Naive B cell (primary cell): ENCODE measurements around the gene SPIB. TPM values are rescaled to one million over a fixed set of nuclear protein-coding genes. Genes with fewer than 3 reads are reported as not detected.
"Not testable (repeated sequence)": the region's sequence is repeated elsewhere in the genome, so short reads cannot be mapped to it uniquely, and the experiment has no call there.

Source experiments
- ATAC-seq, 2 donors: fragments of 150-1000 bp; cut with Tn5 transposase; 2 replicates each; pipeline ENCODE4 v1.10.0; 2021; ENCODE audit warnings: low read depth in 2 of 2, mild to moderate bottlenecking in 2 of 2, moderate library complexity in 2 of 2
- DNase-seq: peaks from one replicate; pipeline ENCODE4 v3.0.0; 2022
- H3K27ac Mint-ChIP-seq, 6 donors: one replicate each; pipeline ENCODE4 v1.8.0; 2020 to 2022; ENCODE audit warnings: mild to moderate bottlenecking in 6 of 6, mixed read lengths in 6 of 6, moderate library complexity in 5 of 6, inconsistent platforms in 2 of 6
- H3K27me3 Mint-ChIP-seq, 3 donors: one replicate each; pipeline ENCODE4 v1.8.0; 2021 to 2022; ENCODE audit warnings: mixed read lengths in 3 of 3, mild to moderate bottlenecking in 1 of 3
- H3K36me3 Mint-ChIP-seq, 2 donors: one replicate each; pipeline ENCODE4 v1.8.0; 2020 to 2022; ENCODE audit warnings: mixed read lengths in 2 of 2, inconsistent platforms in 1 of 2, mild to moderate bottlenecking in 1 of 2
- H3K4me1 Mint-ChIP-seq, 3 donors: one replicate each; pipeline ENCODE4 v1.8.0; 2020 to 2022; ENCODE audit warnings: mixed read lengths in 3 of 3, inconsistent platforms in 1 of 3, mild to moderate bottlenecking in 1 of 3, moderate library complexity in 1 of 3
- H3K4me3 Mint-ChIP-seq, 8 donors: one replicate each; pipeline ENCODE4 v1.8.0; 2020 to 2022; ENCODE audit warnings: mild to moderate bottlenecking in 8 of 8, mixed read lengths in 8 of 8, moderate library complexity in 8 of 8, inconsistent platforms in 2 of 8
- H3K9me3 Mint-ChIP-seq, 7 donors: one replicate each; pipeline ENCODE4 v1.8.0; 2020 to 2022; ENCODE audit warnings: mixed read lengths in 7 of 7, mild to moderate bottlenecking in 5 of 7, inconsistent platforms in 2 of 7, moderate library complexity in 1 of 7
- polyA plus RNA-seq, 6 donors: library from polyadenylated mRNA; unstranded; fragments of 300-500 nt; fragmentation: Illumina TruSeq; gene quantifications; one replicate each; pipeline ENCODE4 v1.2.3, GENCODE V29; 2021; ENCODE audit warnings: low read depth in 6 of 6

Gene SPIB
- polyA plus RNA-seq, 6 donors from 2014 or later, result 218 to 343 (median 286) TPM

DNA sequence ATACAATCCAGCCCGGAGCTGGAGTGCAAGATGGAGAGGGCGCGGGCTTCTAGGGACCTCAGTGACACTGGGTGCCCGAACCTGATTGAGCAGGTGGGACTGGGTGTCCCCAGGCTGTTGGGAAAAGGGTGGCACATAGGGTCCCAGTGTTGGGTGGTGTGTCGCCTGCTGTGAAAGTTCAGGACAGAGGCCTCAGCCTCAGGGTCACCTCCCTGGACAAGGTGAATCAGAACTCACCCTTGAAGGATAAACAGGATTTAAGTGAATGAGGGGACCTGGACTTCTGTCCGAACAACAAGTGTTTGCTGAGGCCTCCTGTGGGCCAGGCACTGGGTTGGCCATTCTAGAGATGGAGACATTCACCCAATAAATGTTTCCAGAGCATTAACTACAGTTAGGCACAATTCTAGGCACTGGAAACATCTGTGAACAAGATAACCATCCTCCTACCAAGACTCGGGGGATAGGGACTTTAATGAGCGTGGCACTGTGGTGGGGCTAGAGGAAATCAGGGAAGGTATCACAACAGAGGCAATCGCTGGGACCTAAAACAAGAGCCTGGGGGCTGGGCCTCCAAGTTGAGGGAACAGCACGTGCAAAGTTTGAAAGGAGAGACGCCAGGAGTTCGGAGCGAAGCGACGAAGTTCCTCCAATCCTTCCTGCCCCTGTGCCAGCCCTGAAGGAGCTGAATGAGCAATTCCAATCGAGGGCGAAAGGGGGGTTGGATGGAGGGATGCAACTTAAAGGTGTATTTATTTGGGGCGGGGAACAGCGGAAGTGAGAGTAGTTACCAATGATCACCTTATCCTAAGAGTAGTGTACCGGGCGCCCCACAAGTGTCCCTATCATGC lies 35.5 kb upstream of the SPIB start:
- Mint-ChIP-seq H3K4me3 (peak overlapping the region; percentile 84 to 98 (median 97)), H3K27me3 (no peaks in the 10 kb centered on the region), H3K36me3 (peaks cover 14 to 24% of the 10 kb centered on the region in 2 donors), H3K27ac (peak overlapping the region; percentile 90 to 99 (median 98)), H3K4me1 (peaks cover 41 to 52% (median 42%) of the 10 kb centered on the region in 3 donors), H3K9me3 (peaks cover 0 to 1% (median 0%) of the 10 kb centered on the region in 7 donors)
- DNase-seq, result no peak
- peak; percentile 24 to 31 for ATAC-seq

DNA sequence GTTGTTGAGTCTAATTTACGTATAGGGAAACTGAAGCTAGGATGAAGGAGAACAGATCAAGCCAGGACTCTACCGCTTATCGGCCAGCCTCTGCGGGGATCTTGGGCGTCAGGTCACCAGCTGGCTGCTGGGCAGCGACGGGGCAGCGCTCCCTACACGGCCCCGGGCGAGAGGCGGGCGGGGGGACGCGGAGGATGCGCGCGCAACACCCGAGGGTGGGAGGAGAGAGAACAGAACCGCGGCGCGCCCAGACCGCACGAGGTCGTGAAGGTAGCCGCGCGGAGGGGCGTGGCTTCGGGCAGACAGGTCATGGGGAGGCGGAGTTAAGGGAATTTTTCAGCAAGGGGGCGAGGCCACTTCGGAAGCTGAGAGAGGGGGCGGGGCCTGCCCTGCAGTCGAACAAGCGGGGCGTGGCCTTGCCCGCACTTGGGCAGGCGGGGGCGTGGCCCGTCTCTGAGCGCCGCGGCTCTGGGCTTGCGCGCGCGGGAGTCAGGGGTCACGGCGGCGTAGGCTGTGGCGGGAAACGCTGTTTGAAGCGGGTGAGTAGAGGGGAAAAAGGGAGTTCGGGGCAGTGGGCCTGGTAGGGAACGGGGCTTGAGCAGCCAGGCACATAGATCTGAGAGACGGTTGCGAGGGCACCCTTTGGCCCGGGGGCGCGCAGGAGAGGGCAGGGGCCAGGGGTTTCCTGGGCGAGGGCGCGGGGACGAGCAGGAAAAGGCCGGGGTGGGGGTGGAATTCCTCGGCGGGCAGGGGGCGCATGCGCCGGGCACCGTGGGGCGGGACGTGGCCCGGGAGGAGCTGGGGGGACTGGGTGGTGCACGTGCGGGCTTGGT lies 34.7 kb upstream of the SPIB start, which contains the start of gene POLD1:
TSS of gene POLD1 (plus strand) at position 496 of the 833 bp plus-strand sequence. CDS start 14,505 bp downstream, outside the sequence.
- peaks cover 12 to 20% of the 10 kb centered on the region in 2 donors for H3K36me3 Mint-ChIP-seq
- no peaks in the 10 kb centered on the region for H3K27me3 Mint-ChIP-seq
- DNase-seq, result peak; percentile 99
- H3K4me3 Mint-ChIP-seq, result peak within 1 kb of the TSS; percentile 84 to 98 (median 97)
- H3K4me1 Mint-ChIP-seq, result peaks cover 39 to 49% (median 42%) of the 10 kb centered on the region in 3 donors
- H3K9me3 Mint-ChIP-seq, result peaks cover 0 to 1% (median 0%) of the 10 kb centered on the region in 7 donors
- peak; percentile 81 to 87 for ATAC-seq
- peak within 1 kb of the TSS; percentile 90 to 99 (median 98) for H3K27ac Mint-ChIP-seq

DNA sequence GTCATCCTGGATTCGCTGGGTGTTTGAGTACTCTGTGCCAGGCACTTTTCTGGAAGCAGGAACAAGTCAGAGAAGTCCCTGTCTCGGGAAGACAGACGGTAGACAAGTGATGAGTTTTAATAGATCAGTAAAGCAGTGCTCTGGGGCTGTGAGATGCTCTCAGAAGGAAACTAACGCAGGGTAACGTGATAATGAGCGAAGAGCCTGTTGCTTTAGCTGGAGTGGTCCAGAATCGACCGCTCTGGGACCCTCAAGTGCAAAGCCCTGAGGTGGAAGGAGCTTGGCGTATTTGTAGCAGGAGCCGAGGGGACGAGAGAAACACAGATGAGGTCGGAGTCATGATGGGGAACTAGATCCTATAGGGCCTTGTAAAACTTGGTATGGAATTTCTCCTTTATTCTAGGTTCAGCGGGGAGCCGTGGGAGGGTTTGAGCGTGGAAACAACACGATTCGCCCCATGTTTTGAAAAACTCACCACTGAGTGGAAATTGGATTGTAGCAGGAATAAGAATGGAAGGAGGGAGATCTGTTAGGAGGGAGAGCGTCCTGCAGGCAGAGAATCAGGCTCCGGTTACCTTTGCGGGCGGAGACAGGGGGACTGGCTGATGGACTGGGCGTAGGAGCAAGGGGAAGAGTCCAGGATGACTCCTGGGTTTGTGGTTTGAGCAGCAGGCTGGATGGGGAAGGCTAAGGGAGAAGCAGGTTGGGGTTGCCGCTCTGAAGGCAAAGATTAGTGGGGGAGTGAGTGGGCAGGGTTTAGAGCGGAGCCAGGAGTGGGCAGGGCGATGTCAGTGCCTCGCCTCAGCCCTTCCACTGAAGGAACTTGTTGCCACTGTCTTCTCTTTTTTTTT lies 33.8 kb upstream of the SPIB start:
- Mint-ChIP-seq H3K36me3 (peaks cover 6 to 11% of the 10 kb centered on the region in 2 donors), H3K9me3 (peaks cover 0 to 1% (median 0%) of the 10 kb centered on the region in 7 donors), H3K4me3 (peak overlapping the region; percentile 84 to 98 (median 97)), H3K4me1 (peaks cover 31 to 41% (median 34%) of the 10 kb centered on the region in 3 donors), H3K27ac (peak overlapping the region; percentile 53 to 98 (median 94)), H3K27me3 (no peaks in the 10 kb centered on the region)
- ATAC-seq (no peak), DNase-seq (no peak)

DNA sequence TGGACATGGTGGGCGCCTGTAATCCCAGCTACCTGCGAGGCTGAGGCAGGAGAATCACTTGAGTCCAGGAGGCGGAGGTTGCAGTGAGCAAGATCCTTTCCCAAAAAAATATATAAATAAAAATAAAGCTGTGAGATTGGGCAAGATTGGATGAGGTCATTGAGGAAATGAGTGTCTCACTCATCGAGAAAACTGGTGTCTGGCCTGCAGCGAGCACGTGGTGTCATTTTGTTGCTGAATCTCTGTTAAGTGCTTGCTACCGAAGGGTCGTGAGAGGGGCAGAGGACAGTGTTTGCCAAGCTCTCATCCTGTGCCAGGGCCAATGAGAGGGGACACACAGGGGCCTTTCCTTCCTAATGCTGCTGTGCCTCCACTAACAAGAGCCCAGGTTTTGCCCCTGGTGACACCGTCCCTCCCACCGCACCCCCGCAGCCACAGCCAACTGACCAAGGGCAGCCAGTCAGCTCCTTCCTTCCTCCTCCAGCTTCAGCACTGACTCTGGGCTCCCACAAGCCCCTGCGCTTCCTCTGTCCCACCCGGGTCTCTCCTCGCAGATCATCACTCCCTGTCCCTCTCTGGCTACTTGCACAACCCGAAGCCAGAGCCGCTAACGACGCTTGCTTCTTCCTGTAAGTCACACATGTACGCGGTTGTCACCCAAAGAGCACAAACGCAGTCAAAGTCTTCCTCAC lies 31.4 kb upstream of the SPIB start:
- Mint-ChIP-seq H3K36me3 (peaks cover 0 to 4% of the 10 kb centered on the region in 2 donors), H3K9me3 (peaks cover 0 to 1% (median 0%) of the 10 kb centered on the region in 7 donors), H3K4me3 (peak overlapping the region in 2 of 8 donors; percentile 46 to 76), H3K27ac (peak overlapping the region in 1 of 6 donors; percentile 61), H3K4me1 (peaks cover 26 to 32% (median 29%) of the 10 kb centered on the region in 3 donors), H3K27me3 (no peaks in the 10 kb centered on the region)
- DNase-seq (no peak), ATAC-seq (no peak)

DNA sequence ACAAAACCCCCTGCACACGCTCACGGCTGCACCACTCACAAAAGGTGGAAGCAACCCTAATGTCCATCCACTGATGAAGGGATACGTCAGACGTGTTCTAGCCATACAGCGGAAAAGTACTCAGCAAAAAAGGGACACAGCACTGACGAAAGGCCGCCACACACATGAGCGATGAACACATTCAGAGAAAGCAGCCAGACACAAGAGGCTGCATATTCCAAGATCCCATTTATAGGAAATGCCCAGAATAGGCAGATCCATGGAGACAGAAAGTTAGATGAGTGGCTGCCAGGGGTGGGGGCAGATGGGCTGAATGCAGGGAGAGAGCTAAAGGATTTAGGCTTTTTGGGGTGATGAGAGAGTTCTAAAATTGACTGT lies 30.9 kb upstream of the SPIB start:
- ATAC-seq (no peak), DNase-seq (no peak)
- Mint-ChIP-seq H3K4me1 (peaks cover 26 to 31% (median 29%) of the 10 kb centered on the region in 3 donors), H3K4me3 (peak overlapping the region in 2 of 8 donors; percentile 46 to 76), H3K27me3 (no peaks in the 10 kb centered on the region), H3K36me3 (peaks cover 0 to 4% of the 10 kb centered on the region in 2 donors), H3K9me3 (peaks cover 0 to 1% (median 0%) of the 10 kb centered on the region in 7 donors), H3K27ac (peak overlapping the region in 2 of 6 donors; percentile 8 to 34)

DNA sequence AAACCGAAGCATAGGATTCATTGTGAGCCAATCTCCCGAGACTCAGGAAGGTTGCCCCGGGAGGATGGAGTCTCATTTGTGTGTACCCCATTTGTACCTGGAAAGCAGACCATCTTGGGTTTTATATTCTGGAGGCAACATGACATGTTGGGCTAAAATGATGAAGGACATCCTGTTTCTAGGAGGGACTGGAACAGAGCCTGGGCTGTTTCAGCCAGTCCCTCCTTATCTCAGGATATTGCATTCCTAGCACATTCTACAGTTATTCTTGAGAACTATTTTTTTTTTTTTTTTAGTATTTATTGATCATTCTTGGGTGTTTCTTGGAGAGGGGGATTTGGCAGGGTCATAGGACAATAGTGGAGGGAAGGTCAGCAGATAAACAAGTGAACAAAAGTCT lies 28.4 kb upstream of the SPIB start:
- not testable (repeated sequence) for DNase-seq, H3K27me3 Mint-ChIP-seq, H3K4me3 Mint-ChIP-seq, H3K4me1 Mint-ChIP-seq, H3K36me3 Mint-ChIP-seq, H3K9me3 Mint-ChIP-seq, H3K27ac Mint-ChIP-seq, ATAC-seq

DNA sequence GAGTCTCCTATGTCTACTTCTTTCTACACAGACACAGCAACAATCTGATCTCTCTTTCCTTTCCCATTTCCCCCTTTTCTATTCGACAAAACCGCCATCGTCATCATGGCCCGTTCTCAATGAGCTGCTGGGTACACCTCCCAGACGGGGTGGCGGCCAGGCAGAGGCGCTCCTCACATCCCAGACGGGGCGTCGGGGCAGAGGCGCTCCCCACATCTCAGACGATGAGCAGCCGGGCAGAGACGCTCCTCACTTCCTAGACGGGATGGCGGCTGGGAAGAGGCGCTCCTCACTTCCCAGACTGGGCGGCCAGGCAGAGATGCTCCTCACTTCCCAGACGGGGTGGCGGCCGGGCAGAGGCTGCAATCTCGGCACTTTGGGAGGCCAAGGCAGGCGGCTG lies 27.8 kb upstream of the SPIB start:
- H3K9me3 Mint-ChIP-seq, H3K4me3 Mint-ChIP-seq, H3K36me3 Mint-ChIP-seq, ATAC-seq, H3K4me1 Mint-ChIP-seq, DNase-seq, H3K27me3 Mint-ChIP-seq: not testable (repeated sequence)
- H3K27ac Mint-ChIP-seq, result peak overlapping the region in 1 of 6 donors; percentile 74

DNA sequence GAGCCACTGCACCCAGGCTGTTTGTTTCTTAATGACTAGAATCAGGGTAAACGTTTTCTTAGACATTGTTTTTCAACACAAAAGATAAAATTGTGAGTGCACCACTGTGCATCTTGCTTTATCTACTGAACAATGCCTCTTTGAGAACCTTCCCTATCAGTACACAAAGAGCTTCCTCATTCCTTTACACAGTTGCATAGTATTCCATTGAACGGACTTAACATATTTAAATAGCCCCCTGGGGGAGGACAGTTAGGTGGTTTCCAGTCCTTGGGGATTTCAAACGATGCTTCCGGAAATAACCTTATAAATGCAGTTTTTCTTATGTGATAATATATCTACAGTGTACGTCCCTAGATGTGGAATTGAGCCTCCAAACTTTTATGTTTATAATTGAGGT lies 26.0 kb upstream of the SPIB start:
- no peaks in the 10 kb centered on the region for H3K9me3 Mint-ChIP-seq
- H3K27ac Mint-ChIP-seq, result no peak overlapping the region
- peaks cover 1 to 5% (median 2%) of the 10 kb centered on the region in 3 donors for H3K4me1 Mint-ChIP-seq
- peaks cover 0 to 8% of the 10 kb centered on the region in 2 donors for H3K36me3 Mint-ChIP-seq
- DNase-seq, result no peak
- no peak for ATAC-seq
- no peak overlapping the region for H3K4me3 Mint-ChIP-seq
- no peaks in the 10 kb centered on the region for H3K27me3 Mint-ChIP-seq

DNA sequence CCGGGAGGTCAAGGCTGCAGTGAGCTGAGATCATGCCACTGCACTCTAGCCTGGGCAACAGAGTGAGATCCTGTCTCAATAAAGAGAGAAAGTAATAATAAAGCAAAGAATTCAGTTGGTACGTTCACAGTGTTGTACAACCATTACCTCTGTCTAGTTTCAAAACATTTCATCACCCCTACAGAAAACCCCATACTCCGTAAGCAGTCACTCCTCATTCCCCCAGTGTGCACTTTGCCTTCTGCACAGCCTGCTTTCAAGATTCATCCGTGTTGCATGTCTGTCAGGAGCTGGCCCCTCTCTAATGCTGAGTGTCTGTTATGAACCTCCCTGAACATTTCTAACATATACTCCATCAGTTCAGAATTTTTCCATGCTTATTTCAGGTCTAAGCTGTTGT lies 25.1 kb upstream of the SPIB start:
- DNase-seq (no peak), ATAC-seq (no peak)
- Mint-ChIP-seq H3K4me3 (no peak overlapping the region), H3K36me3 (peaks cover 0 to 10% of the 10 kb centered on the region in 2 donors), H3K27me3 (no peaks in the 10 kb centered on the region), H3K4me1 (peaks cover 0 to 7% (median 4%) of the 10 kb centered on the region in 3 donors), H3K27ac (no peak overlapping the region), H3K9me3 (no peaks in the 10 kb centered on the region)

DNA sequence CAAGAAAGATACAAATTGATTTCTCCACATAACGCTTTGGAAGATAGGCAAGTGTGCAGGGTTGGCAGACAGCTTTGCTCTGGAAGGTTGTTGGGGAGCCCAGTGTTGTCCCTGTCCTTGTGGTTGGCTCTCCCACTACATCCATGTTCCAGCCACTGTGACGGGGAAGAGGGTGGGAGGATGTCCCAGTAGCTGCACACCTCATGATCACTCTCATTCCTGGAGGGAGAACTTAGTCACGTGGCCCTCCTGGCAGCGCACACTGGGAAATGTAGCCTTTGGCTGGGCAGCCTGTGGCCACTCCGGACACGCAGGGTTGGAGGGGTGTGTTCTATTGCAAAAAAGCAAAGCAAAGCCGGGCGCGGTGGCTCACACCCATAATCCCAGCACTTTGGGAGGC lies 24.7 kb upstream of the SPIB start:
- no peak overlapping the region for H3K27ac Mint-ChIP-seq
- ATAC-seq (no peak), DNase-seq (no peak)
- no peaks in the 10 kb centered on the region for H3K27me3 Mint-ChIP-seq
- no peaks in the 10 kb centered on the region for H3K9me3 Mint-ChIP-seq
- H3K36me3 Mint-ChIP-seq, result peaks cover 2 to 10% of the 10 kb centered on the region in 2 donors
- H3K4me1 Mint-ChIP-seq, result peaks cover 0 to 8% (median 5%) of the 10 kb centered on the region in 3 donors
- no peak overlapping the region for H3K4me3 Mint-ChIP-seq

DNA sequence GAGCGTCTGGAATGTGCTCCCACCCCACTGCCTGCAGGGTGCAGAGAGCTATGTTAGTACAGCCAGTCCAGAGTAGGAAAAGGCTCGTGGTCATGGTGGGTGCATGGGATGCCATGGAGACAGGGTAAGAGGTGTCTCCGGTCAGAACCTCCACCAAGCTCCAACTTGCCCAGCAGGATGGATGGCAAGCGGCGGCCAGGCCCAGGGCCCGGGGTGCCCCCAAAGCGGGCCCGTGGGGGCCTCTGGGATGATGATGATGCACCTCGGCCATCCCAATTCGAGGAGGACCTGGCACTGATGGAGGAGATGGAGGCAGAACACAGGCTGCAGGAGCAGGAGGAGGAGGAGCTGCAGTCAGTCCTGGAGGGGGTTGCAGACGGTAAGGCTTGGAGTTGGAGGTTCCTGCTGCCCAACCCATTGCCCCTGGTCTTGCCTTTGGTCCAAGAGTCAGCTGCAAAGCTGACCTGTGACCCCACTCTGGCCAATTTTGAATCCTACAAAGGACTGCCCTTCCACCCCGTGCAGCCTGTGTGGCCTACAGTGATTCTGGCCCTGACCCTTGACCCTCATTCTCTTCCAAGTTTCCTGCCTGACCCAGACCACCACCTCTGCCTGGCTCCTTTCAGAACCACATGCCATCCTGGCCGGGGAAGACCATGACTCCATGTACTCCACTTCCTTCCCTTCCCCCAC lies 19.9 kb upstream of the SPIB start:
- no peaks in the 10 kb centered on the region for H3K9me3 Mint-ChIP-seq
- no peaks in the 10 kb centered on the region for H3K27me3 Mint-ChIP-seq
- ATAC-seq (no peak), DNase-seq (no peak)
- peak overlapping the region in 1 of 8 donors; percentile 43 for H3K4me3 Mint-ChIP-seq
- peaks cover 7 to 10% of the 10 kb centered on the region in 2 donors for H3K36me3 Mint-ChIP-seq
- H3K27ac Mint-ChIP-seq, result peak overlapping the region in 1 of 6 donors; percentile 87
- peaks cover 0 to 10% (median 9%) of the 10 kb centered on the region in 3 donors for H3K4me1 Mint-ChIP-seq

DNA sequence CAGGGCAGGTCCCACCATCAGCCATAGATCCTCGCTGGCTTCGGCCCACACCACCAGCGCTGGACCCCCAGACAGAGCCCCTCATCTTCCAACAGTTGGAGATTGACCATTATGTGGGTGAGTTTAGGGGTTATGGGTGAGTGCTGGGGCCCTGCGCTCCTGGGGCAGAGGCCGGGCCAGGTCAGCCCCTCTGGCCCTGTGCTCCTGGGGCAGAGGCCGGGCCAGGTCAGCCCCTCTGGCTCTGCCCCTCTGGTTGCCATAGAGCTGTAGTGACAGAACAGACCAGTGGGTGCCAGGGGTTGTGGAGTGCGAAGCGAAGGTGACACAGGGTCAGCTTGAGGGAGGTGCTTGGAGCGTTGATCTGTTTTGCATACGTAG lies 19.4 kb upstream of the SPIB start:
- no peaks in the 10 kb centered on the region for H3K9me3 Mint-ChIP-seq
- no peak for DNase-seq
- ATAC-seq, result no peak
- peaks cover 0 to 10% (median 9%) of the 10 kb centered on the region in 3 donors for H3K4me1 Mint-ChIP-seq
- H3K27me3 Mint-ChIP-seq, result no peaks in the 10 kb centered on the region
- peak overlapping the region in 1 of 8 donors; percentile 43 for H3K4me3 Mint-ChIP-seq
- H3K36me3 Mint-ChIP-seq, result peaks cover 7 to 10% of the 10 kb centered on the region in 2 donors
- H3K27ac Mint-ChIP-seq, result no peak overlapping the region
